Measurements from ENCODE around the gene PPP2R2C.

PPP2R2C gene

DNA sequence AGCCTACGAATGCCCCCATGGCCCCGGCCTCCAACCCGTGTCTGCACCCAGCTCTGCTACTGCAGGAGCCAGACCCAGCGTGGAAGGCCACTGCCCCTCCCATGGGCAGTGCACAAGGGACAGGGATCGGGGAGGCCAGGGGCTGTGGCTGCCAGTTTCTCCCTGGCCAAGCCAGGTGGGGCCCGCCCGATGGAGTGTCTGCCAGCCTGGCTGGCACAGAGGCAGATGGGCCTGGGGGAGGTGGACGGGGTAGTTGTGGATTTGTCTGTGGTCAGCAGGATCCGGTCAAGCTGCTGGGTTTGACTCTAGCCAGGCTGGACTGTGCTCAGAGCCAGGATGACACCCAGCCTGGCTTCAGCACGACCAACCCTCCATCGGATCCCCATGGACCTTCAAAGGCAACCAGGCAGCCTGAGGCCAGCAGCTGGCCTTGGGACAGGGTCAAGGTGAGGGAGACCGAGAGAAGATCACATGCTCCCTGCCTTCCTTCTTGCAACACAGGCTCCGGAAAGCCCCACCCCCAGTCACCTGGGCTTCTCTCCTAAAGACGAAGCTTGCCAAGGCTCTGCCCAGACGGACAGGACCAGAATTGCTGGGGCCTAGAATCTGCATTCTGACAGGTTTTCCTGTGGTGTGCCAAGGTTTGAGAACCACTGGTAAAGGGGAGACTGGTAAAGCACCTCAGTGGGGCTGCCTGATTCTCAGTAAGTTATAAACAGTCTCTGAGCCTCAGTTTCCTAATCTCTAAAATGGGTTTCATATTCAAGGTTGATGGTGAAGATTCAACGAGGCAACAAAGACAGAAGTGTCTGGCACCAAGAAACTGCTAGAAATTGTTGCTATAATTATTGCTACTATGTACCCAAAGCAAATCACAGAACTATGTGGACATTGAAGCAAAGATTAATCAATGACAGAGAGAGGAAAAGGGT is 78.6 kb downstream of the PPP2R2C start:
- DNase-seq: no peak

- DNase-seq: no peak
Observed at GRCh38 chr4:6393066-6393465, 79.3 kb downstream of the PPP2R2C start.

DNA sequence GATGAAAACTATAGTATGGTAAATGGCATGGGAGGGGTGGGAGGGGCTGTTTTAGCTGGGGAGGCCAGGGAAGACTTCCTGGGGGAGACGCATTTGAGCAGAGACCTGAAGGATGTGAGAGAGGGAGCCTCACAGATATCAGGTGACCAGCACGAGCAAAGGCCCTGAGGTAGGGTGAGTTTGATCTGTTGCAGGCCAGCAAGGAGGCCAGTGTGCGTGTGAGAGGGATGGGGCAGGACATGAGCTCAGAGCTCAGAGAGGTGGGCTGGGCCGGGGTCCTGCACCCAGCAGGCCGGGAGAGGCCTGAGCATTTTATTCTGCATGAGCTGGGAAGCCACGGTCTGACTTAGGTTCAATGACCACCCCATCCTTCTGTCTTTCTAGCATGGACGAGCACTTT is 80.0 kb downstream of the PPP2R2C start:
- no peak for DNase-seq

DNA sequence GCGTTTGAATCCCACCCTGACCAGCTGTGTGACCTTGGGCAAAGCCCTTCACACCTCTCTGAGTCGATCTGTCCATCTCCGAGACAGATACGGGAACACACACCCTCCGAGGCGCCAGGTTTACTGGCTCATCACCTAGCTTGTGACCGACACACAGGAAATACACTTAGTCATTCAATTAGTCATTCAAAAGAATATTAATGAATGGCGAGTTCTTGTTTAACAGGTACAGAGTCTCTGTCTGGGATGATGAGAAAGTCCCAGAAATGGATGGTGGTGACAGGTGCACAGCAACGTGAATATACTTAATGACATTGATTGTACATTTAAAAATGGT is 80.6 kb downstream of the PPP2R2C start:
- DNase-seq: no peak

GRCh38 chr4:6391186-6391851 is 81.1 kb downstream of the PPP2R2C start:
- no peak for DNase-seq

- DNase-seq: no peak
Observed at GRCh38 chr4:6390356-6390755, 82.1 kb downstream of the PPP2R2C start.

DNA sequence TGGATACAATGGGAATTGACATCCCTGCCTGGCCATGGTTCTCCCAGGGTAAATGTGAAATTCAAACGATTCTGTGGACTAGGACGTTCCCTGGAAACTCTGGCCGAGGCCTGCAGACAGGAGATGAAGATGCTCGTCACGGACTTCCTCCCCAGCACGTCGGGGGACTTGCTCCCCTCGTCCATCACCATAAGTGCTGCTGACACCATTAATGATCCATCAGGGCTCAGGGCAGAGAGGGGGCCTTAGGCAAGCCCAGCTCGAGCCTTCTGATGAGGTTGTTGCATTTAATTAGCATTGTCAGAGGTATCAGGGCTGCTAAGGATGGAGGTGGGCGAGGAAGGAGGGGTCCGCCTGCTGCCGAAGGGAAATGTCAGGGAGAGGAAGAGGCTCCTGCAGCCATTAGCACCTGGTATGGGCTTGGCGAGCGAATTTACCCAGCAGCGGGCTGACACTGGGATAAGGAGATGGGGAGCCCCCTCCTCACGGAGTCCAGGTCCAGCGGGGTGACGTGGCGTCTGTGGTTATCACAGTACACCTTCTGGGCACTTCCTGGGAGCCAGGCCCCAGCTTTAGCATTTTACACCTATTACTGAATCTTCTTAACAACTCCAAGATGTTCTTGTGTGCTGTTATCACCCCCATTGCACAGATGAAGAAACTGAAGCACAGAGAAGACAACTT is 83.1 kb downstream of the PPP2R2C start:
- DNase-seq: no peak

DNA sequence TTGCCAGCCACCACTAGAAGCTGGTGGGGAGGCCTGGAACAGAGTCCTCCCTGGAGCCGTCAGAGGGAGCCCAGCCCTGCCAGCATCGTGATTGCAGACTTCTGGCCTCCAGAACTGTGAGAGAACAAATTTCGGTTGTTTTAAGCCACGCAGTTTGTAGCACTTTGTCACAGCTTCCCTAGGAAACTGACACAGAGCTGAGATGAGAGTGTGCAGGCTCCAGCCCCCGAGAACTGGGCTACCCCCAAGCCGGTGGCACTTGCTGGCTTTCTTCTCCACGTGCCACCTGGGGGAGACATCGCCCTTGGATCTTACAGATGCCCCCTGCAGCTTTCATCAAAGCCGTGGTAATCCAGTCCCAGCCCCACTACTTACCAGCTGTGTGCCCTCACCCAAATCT is 83.7 kb downstream of the PPP2R2C start:
- no peak for DNase-seq

GRCh38 chr4:6387946-6388345 is 84.5 kb downstream of the PPP2R2C start:
- no peak for DNase-seq

DNA sequence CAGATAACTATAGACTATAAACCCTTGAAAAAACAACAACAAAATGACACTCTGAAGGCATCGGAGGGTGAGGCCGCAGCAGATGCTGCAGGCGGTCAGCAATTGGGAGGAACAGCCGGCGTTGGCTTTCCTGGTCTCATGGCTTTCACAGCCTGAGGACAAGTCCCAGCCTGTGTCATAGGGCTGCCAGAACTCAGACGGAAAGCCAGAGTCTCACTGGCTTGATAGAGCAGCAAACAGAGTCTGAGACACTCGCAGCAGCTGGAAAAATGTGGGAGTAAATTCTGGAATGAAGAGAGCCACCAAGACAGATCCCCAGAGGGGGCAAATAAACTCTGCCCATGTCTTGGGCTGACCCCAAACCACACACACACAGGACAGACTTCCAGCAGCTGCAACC is 86.3 kb downstream of the PPP2R2C start:
- DNase-seq: no peak

DNA sequence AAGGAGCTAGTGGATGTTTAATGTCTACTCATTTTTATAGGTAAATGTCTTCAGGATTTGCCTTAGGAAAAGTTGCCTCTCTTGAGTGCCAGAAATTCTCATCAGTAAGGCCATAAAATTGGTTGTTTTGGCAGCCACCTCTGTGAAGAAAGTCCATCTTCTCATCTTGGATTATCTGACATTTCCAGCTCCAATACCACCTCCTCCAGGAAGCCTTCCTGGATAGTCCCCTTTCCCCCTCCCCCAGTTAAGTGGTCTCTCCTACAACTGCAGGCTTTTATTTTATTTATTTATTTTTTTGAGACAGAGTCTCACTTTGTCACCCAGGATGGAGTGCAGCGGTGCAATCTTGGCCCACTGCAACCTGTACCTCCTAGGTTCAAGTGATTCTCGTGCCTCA is 87.1 kb downstream of the PPP2R2C start:
- DNase-seq: no peak

DNA sequence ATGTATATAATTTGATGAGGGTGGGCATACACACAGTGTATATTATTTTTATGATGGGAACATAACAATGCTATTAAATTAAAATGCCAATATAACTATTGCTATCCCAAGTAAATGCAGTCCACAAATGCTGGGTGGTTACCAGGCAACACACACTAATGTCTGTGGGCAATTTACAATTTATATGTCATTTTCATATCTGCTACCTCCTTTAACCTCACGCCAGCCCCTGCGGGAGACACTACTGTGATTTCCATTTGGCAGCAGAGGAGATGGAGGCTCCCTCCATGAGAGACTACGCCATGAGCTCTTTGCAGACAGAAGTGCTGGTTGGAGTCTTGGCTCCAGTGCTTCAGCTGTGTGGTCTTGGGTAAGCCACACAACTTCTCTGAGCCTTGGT is 87.9 kb downstream of the PPP2R2C start:
- DNase-seq: no peak

GRCh38 chr4:6383929-6384328 is 88.5 kb downstream of the PPP2R2C start:
- no peak for DNase-seq

GRCh38 chr4:6383009-6383404 is 89.4 kb downstream of the PPP2R2C start:
- DNase-seq: no peak

- DNase-seq: no peak
Observed at GRCh38 chr4:6381571-6382123, 90.8 kb downstream of the PPP2R2C start.

DNA sequence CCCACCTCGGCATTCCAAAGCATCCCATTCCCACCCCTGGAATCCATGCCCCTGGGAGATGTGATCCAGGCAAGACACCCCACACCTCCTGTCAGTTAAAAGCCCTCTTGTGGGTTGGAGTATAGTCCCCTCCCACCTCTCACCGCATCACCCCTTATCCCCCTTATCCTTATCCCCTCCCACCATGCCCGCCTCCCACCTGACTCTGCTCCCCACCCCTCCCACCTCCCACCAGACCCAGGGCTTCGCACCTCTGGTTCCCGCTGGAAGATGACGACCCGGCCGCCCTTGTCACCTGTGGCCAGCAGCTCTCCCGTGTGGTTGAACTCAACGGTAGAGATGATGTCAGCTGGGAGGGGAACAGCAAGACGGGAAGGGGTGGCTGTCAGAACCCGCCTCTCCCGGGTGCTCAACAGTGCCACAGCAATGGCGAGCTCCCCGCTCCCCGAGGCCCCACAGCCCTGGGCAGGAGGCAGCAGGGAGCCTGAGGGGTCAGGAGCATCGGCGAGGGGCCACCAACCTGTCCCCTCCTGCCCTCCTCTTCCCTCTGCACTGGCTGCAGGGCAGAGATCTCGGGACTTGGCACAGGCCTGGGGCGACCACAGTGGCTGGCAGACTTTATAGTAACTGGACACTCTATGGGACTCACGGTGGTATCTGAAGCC is 91.5 kb downstream of the PPP2R2C start:
- no peak for DNase-seq

DNA sequence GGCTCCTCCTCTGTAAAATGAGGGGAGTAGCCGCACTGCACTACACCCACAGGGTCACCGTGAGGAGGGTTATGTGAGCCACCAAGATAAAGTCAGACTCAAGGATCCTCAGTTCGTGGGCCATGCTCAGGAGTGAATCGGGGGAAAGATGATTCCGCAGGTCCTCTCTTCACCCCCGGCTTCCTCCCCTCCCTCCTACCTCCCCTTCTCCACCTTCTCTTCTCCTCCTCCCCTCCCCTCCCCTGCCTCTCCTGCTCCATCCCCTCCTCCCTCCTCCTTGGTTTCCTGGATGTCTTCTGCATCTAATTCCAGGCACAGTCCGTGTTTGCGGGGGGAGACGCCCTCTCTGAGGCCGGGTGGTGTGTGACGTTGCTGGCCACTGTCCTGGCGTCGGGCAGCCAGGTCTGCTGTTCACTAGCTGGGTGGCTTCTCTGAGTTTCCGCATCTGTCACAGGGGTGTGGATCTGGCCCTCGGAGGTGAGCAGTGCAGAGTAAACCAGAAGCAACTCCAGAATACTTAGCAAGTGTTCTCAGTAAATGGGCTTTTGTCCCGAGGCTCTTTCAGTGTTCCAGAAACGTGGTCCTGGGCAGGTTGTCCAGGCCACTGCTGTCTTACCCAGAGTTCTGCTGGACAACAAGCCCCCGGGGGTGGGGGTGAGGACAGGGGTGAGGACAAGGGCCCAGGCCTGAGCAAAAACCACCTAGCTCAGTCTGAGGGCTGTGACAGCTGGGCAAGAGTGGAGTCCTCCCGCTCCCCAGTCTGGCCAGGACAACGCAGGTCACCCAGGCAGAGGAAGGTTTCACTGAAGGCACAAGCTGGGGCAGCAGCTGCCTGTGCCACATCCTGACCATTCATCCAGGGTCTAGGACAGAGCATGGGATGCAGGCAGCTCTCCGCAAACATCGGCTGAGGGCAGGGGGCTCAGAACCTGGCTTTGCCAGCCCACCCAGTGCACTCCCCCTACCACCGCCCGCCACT is 92.4 kb downstream of the PPP2R2C start:
- DNase-seq: no peak

GRCh38 chr4:6378493-6379445 is 93.6 kb downstream of the PPP2R2C start:
- no peak for DNase-seq

GRCh38 chr4:6377626-6378492 is 94.6 kb downstream of the PPP2R2C start:
- no peak for DNase-seq
